ENCODE measurements around the gene FGFRL1.

DNA sequence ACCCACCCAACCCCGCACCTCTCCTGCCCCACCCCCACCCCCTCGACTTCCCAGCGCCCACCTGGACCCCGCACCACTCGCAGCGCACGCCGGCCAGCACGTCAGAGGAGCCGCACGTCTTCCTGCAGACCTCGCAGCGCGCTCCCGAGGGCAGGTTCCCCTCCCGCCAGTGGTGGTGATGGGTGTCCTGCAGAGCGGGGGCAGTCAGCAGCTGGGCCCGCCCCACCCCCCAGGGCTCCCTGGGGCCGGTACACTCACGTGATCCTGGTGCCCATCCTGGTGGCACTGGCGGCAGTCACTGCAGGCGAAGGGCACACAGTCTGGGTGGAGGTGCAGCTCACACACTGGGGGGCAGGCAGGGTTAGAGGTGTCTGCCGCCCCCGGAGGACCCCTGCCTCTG lies 43.2 kb upstream of the FGFRL1 start:
- TF ChIP-seq CTCF (IDR thresholded peaks at IDR 0.05) (no peak), POLR2A (IDR thresholded peaks at IDR 0.05) (no peak)
